SKM-1 treated with dmso at 0.1 percent for 144 hours (cell line): ENCODE results near the gene SEL1L.
A peak's percentile ranks its signal among the peaks of the same experiment; 100 is the strongest.
"Not testable (repeated sequence)": the region's sequence is repeated elsewhere in the genome, so short reads cannot be mapped to it uniquely, and the experiment has no call there.

Experiments
- DNase-seq: peaks from one replicate; lab custom pipeline; 2025; ENCODE audit not compliant: unreplicated experiment; lab: John Stamatoyannopoulos, UW

SEL1L gene

GRCh38 chr14:81449576-81449975 is 84.1 kb downstream of the SEL1L start:
- DNase-seq, result no peak

DNA sequence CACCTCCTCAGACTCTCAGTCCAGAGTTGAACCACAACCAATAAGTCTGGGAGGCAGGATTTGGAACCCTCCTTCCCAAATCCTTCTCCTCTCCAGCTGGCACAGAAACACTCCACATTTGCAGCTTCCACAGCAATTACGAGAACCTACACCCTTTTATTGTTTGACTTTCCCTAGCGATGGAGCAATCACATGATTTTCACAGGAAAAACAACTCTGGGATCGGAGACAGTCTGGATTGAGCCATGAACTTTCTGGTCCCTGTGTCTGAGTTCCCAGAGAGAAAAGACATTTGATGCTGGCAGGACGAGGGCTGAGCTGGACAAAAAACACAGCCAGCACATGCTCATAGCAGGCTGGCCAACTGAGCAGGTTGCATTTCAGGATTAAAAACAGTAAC is 84.5 kb downstream of the SEL1L start:
- no peak for DNase-seq

GRCh38 chr14:81447021-81447764 is 86.5 kb downstream of the SEL1L start:
- no peak for DNase-seq

GRCh38 chr14:81446279-81447007 is 87.2 kb downstream of the SEL1L start:
- DNase-seq, result no peak

DNA sequence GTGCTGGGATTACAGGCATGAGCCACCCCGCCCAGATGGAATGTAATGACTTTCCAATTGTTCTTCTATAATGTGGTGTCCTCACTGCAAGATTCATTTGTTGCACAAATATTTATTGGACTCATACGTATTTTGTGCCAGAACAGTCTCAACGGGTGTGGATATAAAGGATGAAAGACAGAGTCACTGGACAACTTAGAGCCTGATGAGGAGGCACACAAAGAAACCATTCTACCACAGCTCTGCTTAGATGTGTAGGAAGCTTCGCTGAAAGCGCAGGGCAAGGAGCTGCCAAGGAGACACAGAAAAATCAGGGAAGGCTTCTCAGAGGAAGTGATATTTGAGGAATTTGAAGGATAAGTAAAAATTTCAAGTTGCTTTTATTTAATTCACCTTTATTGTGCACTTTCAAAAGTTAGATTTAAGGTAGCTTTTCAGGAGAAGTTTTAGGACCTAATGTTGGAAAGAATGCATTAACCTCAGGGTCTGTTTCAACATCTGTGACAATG is 92.0 kb downstream of the SEL1L start:
- DNase-seq, result no peak

GRCh38 chr14:81440041-81440440 is 93.6 kb downstream of the SEL1L start:
- no peak for DNase-seq

DNA sequence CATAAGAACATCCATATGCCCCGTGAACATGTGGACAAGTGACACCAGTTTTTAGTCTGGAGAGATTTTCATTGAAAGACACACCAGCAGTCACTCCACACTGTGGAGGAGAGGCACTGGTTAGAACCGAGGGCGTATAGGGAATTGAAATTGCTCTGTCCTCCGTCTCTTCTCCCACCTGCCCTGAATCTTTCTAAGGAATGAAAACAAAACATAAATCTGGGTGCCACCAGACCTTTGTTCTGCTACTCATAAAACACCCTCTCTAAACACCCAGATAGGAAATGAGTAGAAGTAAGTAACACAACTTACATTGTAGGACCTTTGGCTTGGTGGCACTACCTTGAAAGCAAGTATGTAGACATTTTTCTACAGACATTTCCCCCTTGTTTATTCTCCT is 96.4 kb downstream of the SEL1L start:
- DNase-seq, result no peak

DNA sequence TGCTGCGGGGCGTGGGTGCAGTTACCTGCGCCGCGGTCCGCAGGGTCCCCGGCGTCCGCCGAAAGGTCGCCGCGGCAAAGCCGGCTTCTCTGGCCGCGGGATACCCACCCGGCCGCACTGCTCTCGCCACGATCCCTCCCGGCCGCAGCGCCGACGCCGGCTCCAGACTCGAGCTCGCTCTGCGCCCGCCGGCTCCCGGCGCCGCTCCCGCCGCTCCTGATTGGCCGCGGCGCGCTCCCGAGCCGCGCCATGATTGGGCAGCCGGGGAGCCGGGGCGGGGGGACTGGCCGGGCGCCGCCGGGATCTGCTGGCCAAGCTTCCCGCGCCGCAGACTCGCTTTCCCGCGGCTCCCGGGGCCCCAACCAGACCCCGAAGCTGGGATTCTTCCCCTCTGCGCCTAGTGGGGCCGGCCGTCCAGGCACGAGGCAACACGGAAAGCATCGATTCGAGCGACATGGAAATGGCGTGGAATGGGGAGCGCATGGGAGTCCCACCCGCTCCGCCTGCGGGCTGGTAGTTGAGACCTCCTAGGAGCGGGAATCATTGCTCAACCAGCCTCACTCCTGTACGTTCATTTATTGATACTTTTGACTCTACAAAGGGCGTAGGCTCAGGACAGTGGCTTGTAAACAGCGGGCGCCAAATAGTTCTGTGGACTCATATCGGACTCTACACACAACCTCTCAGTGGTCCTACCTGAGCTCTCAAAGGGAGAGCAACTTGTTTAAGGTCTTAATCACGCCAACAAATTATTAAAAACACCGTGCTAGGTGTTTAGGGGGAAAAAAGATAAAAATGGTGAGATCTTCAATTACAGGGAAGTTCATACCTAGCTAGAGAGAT is 97.1 kb downstream of the SEL1L start:
- DNase-seq, result no peak

- DNase-seq, result no peak
These were observed 98.0 kb downstream of the SEL1L start for GRCh38 chr14:81435391-81436295.

GRCh38 chr14:81435048-81435390 is 98.6 kb downstream of the SEL1L start:
- DNase-seq, result no peak

DNA sequence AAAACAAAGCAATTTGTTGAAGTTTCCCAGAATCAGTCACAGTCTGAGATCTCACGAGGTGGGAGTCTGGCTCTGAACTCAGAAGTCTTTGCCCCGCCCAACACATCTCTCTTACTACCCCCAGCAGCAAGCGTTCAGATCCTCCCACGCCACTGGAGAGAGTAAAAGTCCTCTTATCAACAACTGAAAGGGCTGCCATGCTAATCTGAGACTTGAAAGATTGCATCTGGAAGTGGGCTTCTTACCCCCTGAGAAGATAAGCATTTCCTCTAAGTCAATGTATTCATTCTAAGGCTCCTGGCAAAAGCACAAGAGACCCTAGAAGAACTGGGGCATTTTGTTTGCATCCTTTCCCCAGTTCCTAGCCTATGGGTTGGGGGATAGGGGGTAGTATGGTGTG is 99.4 kb downstream of the SEL1L start:
- DNase-seq, result no peak

GRCh38 chr14:81433378-81433777 is 100.3 kb downstream of the SEL1L start:
- no peak for DNase-seq

DNA sequence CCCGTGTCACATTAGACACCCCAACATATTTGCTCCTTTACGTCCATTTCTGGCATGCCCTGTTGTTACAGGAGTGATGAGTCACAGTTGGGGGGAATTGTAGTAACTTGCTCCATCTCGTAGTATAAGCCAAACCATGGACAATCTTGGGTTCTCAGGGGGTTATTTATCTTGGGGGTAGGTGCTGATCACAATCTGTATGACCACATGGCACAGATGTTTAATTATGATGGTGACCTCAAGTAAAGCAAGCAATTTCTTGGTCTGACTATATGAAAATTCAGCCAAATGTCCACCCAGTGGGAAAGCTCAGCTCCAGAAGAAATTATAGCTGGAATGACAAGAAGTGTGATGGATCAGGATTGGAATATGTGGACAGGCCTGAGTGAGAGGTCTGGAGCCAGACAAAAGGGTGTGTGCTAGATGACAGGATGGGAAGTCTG is 101.4 kb downstream of the SEL1L start:
- DNase-seq, result no peak

- DNase-seq, result no peak
These were observed 103.4 kb downstream of the SEL1L start for GRCh38 chr14:81430235-81430634.

DNA sequence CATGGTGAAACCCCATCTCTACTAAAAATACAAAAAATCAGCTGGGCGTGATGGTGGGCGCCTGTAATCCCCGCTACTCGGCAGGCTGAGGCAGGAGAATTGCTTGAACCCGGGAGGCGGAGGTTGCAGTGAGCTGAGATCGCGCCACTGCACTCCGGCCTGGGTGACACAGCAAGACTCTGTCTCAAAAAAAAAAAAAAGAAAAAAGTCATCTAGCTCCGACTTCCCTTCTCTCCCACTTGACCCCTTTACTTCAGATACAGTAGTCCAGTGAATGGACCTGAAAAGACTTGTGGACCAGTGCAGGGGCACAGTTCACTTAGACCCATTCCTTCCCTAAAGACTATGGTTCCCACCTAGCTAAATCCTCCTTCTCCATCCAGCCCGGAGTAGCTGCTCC is 103.9 kb downstream of the SEL1L start:
- DNase-seq, result not testable (repeated sequence)

GRCh38 chr14:81429028-81429427 is 104.6 kb downstream of the SEL1L start:
- DNase-seq, result no peak

GRCh38 chr14:81427348-81428058 is 106.2 kb downstream of the SEL1L start:
- DNase-seq, result no peak

DNA sequence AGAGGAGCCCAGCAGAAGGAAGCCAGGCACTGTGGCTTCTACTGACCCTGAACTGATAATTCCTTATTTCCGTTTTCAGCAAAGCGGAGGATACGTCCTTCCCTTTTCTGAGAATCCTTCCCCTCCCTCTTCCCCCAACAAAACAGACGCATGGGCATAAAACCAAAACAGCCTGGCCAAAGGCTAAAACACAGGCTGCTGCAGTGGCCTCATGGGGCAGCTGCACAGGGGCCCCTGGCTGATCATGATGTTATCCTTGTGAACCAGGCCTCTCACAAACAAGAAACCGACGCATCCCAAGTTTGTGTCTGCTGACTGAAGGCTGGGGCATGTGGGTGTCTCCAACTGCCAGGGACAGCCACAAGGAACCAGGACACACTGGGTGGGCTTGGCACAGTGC is 110.1 kb downstream of the SEL1L start:
- DNase-seq, result peak; percentile 18
